ENCODE data around the gene SPATA13. TPM values are rescaled to one million over a fixed set of nuclear protein-coding genes. Genes with fewer than 3 reads are reported as not detected.

The SPATA13 gene
- total RNA-seq, 1 donor from 2014 or later, result 44.2 TPM

GRCh38 chr13:24222756-24223155 lies 62.2 kb downstream of the SPATA13 start:
- intact Hi-C loops (cut with DNase I), result loop anchor here (10.0 kb wide), 2 partner anchors 168 to 198 kb away; no protein-coding TSS in a partner anchor
- H3K4me3 ChIP-seq, result no peak overlapping the region
- peaks cover 14% of the 10 kb centered on the region for H3K36me3 ChIP-seq
- TF ChIP-seq, protein P1, sequence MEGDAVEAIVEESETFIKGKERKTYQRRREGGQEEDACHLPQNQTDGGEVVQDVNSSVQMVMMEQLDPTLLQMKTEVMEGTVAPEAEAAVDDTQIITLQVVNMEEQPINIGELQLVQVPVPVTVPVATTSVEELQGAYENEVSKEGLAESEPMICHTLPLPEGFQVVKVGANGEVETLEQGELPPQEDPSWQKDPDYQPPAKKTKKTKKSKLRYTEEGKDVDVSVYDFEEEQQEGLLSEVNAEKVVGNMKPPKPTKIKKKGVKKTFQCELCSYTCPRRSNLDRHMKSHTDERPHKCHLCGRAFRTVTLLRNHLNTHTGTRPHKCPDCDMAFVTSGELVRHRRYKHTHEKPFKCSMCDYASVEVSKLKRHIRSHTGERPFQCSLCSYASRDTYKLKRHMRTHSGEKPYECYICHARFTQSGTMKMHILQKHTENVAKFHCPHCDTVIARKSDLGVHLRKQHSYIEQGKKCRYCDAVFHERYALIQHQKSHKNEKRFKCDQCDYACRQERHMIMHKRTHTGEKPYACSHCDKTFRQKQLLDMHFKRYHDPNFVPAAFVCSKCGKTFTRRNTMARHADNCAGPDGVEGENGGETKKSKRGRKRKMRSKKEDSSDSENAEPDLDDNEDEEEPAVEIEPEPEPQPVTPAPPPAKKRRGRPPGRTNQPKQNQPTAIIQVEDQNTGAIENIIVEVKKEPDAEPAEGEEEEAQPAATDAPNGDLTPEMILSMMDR (IDR thresholded peaks at IDR 0.05), result no peak
- peaks cover 33% of the 10 kb centered on the region for H3K4me1 ChIP-seq
- H3K27ac ChIP-seq, result no peak overlapping the region
- DNase-seq (no peak), ATAC-seq (no peak)
- no peaks in the 10 kb centered on the region for H3K27me3 ChIP-seq (ENCODE audit: low read depth)
- no peaks in the 10 kb centered on the region for H3K9me3 ChIP-seq

DNA sequence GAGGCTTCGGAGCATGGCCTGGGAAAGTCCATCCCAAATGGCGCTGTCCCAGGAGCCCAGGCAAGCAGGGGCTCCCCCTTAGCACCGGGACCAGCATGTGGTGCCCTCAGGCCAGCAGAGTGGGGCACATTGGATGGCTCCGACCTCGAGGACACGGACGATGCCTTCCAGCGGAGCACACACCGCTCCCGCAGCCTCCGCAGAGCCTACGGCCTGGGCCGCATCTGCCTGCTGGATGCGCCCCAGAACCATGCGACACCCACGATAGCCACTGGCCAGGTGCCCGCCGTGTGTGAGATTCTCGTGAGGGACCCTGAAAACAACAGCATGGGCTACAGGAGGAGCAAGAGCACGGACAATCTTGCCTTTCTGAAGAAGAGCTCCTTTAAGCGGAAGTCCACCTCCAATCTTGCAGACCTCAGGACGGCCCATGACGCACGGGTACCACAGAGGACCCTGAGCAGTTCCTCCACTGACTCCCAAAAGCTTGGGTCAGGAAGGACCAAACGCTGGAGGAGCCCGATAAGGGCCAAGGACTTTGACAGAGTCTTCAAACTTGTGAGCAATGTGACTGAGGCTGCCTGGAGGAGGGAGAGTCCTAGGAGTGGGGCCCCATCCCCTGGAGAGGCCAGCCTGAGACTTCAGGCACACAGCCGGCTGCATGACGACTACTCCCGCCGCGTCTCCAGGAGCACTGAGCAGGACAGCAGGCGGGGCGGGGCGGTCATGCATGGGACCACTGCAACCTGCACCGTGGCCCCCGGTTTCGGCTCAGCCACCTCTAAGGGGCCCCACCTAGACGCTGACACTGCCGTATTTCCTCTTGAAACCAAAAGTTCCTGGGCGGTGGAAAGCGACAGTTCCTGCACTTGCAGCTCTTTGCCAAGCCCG lies 63.1 kb downstream of the SPATA13 start:
- Histone ChIP-seq H3K36me3 (peaks cover 14% of the 10 kb centered on the region), H3K4me3 (peak overlapping the region; percentile 17), H3K4me1 (peaks cover 27% of the 10 kb centered on the region), H3K9me3 (no peaks in the 10 kb centered on the region), H3K27ac (peak overlapping the region; percentile 34), H3K27me3 (ENCODE audit: low read depth) (no peaks in the 10 kb centered on the region)
- TF ChIP-seq, protein P1 (IDR thresholded peaks at IDR 0.05), result no peak
- intact Hi-C loops (cut with DNase I), result loop anchor here (10.0 kb wide), 2 partner anchors 169 to 199 kb away; no protein-coding TSS in a partner anchor
- DNase-seq (no peak), ATAC-seq (peak in 1 of 2 donors; percentile 18)

DNA sequence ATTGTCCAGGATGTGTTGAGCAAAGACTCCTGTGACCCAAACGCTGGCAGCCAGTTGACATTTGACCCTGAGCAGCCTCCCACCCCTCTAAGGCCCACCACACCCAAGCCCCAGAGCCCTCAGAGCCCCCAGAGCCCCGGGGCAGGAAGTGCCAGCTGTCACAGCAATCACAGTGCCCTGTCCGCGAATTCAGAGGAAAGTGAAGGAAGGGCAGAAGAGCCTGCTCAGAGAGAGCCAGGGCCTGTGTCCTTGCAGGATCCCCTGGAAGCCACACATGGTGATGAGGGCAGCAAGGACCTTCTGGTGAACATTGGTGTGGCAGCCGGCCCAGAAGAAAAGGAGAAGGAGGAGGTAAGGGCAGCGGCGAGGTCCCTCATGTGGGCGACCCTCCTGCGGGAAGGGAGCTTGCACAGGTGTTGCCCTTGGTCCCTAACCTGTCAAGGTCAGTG lies 63.7 kb downstream of the SPATA13 start:
- peaks cover 14% of the 10 kb centered on the region for H3K36me3 ChIP-seq
- no peaks in the 10 kb centered on the region for H3K27me3 ChIP-seq (ENCODE audit: low read depth)
- peak in 1 of 2 donors; percentile 4 for ATAC-seq
- DNase-seq, result no peak
- intact Hi-C loops (cut with DNase I), result loop anchor here (10.0 kb wide), 2 partner anchors 169 to 199 kb away; no protein-coding TSS in a partner anchor
- TF ChIP-seq, protein P1 (IDR thresholded peaks at IDR 0.05), result no peak
- H3K4me3 ChIP-seq, result peak overlapping the region; percentile 17
- peaks cover 33% of the 10 kb centered on the region for H3K4me1 ChIP-seq
- peak overlapping the region; percentile 34 for H3K27ac ChIP-seq
- no peaks in the 10 kb centered on the region for H3K9me3 ChIP-seq

DNA sequence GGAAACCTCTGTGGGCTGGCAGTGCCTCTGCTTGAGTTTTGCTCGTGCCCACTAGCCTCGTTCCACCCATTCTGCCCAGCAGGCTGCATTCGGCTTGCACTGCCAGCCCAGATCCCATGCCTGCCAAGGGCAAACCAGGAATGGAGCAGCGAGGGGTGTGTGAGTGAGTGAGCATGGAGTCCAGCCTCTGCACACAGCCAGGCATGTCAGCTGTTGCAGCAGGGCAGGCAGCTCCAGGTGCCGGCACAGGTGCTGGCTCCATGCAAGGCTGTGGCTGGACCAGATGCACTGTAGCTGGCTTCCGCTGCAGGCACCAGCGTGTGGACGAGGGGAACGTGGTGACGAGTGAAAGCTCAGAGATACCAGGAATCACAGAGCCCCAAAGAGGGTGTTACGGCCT lies 64.5 kb downstream of the SPATA13 start:
- H3K27me3 ChIP-seq (ENCODE audit: low read depth), result no peaks in the 10 kb centered on the region
- ATAC-seq (no peak), DNase-seq (no peak)
- H3K36me3 ChIP-seq, result peaks cover 14% of the 10 kb centered on the region
- H3K4me1 ChIP-seq, result peaks cover 25% of the 10 kb centered on the region
- H3K4me3 ChIP-seq, result no peak overlapping the region
- H3K27ac ChIP-seq, result no peak overlapping the region
- TF ChIP-seq, protein P1 (IDR thresholded peaks at IDR 0.05), result no peak
- intact Hi-C loops (cut with DNase I), result loop anchor here (10.0 kb wide), 2 partner anchors 170 to 200 kb away; no protein-coding TSS in a partner anchor
- H3K9me3 ChIP-seq, result no peaks in the 10 kb centered on the region

- Histone ChIP-seq H3K4me1 (peaks cover 24% of the 10 kb centered on the region), H3K36me3 (peaks cover 14% of the 10 kb centered on the region), H3K27me3 (ENCODE audit: low read depth) (no peaks in the 10 kb centered on the region), H3K9me3 (no peaks in the 10 kb centered on the region), H3K4me3 (no peak overlapping the region), H3K27ac (no peak overlapping the region)
- TF ChIP-seq, protein P1 (IDR thresholded peaks at IDR 0.05), result no peak
- intact Hi-C loops (cut with DNase I), result loop anchor here (10.0 kb wide), 2 partner anchors 171 to 201 kb away; no protein-coding TSS in a partner anchor
- ATAC-seq (no peak), DNase-seq (no peak)
Observed at GRCh38 chr13:24225930-24226329, 65.4 kb downstream of the SPATA13 start.
